Trophoblast cell (in vitro differentiated cells and primary cell): Measurements from ENCODE around the gene DGKA.

Source experiments
- DNase-seq, 2 donors: peaks; one replicate each; pipeline ENCODE4 v3.0.0-alpha.2; 2016
- H2AFZ ChIP-seq: 2 replicates; pipeline ENCODE4 v1.6.1; 2013; ENCODE audit warnings: low read length, moderate library complexity, mild to moderate bottlenecking; ENCODE audit not compliant: insufficient read depth, poor library complexity
- H2AK5ac ChIP-seq: 2 replicates; pipeline ENCODE4 v1.6.1; 2013; ENCODE audit warnings: mild to moderate bottlenecking, low read length
- H2BK120ac ChIP-seq: 2 replicates; pipeline ENCODE4 v1.6.1; 2013; ENCODE audit warnings: low read length, mild to moderate bottlenecking, moderate library complexity; ENCODE audit not compliant: insufficient read depth, poor library complexity
- H2BK12ac ChIP-seq: 2 replicates; pipeline ENCODE4 v1.6.1; 2013; ENCODE audit warnings: mild to moderate bottlenecking, low read length, moderate library complexity
- H2BK5ac ChIP-seq: 2 replicates; pipeline ENCODE4 v1.6.1; 2013; ENCODE audit warnings: low read length, low read depth, moderate library complexity, mild to moderate bottlenecking; ENCODE audit not compliant: poor library complexity
- H3K14ac ChIP-seq: 2 replicates; pipeline ENCODE4 v1.6.1; 2013; ENCODE audit warnings: mild to moderate bottlenecking, low read length
- H3K18ac ChIP-seq: 2 replicates; pipeline ENCODE4 v1.6.1; 2013; ENCODE audit warnings: mild to moderate bottlenecking, low read length
- H3K23ac ChIP-seq: 2 replicates; pipeline ENCODE4 v1.6.1; 2013; ENCODE audit warnings: low read length
- H3K27ac ChIP-seq: 2 replicates; pipeline ENCODE4 v1.5.1; 2013; ENCODE audit warnings: low read depth, mild to moderate bottlenecking, inconsistent platforms, low read length, moderate library complexity
- H3K27me3 ChIP-seq: 2 replicates; pipeline ENCODE4 v1.6.1; 2013; ENCODE audit warnings: inconsistent platforms, mild to moderate bottlenecking, low read length, moderate library complexity; ENCODE audit not compliant: insufficient read depth
- H3K36me3 ChIP-seq, 2 experiments: 1 replicate in 1 of 2; 2 replicates in 1 of 2; pipeline ENCODE4 v1.6.1; 2013; ENCODE audit warnings: low read length in 2 of 2, mild to moderate bottlenecking in 2 of 2, moderate library complexity in 1 of 2; ENCODE audit not compliant: insufficient read depth in 2 of 2, control insufficient read depth in 1 of 2
- H3K4ac ChIP-seq: 2 replicates; pipeline ENCODE4 v1.6.1; 2013; ENCODE audit warnings: low read depth, mild to moderate bottlenecking, low read length, moderate library complexity
- H3K4me1 ChIP-seq, 2 experiments: 1 replicate in 1 of 2; 2 replicates in 1 of 2; pipeline ENCODE4 v1.6.1; 2013; ENCODE audit warnings: low read length in 2 of 2, mild to moderate bottlenecking in 2 of 2, moderate library complexity in 1 of 2; ENCODE audit not compliant: insufficient read depth in 2 of 2, control insufficient read depth in 1 of 2
- H3K4me2 ChIP-seq: 2 replicates; pipeline ENCODE4 v1.6.1; 2013; ENCODE audit warnings: inconsistent platforms, mild to moderate bottlenecking, low read length, moderate library complexity
- H3K4me3 ChIP-seq: 2 replicates; pipeline ENCODE4 v1.5.1; 2013; ENCODE audit warnings: mild to moderate bottlenecking, low read depth, low read length, inconsistent platforms
- H3K79me1 ChIP-seq: one replicate; pipeline ENCODE4 v1.6.1; 2013; ENCODE audit warnings: low read length
- H3K79me2 ChIP-seq: 2 replicates; pipeline ENCODE4 v1.6.1; 2013; ENCODE audit warnings: low read length, mild to moderate bottlenecking; ENCODE audit not compliant: control insufficient read depth, insufficient read depth, poor library complexity
- H3K9ac ChIP-seq: 2 replicates; pipeline ENCODE4 v1.6.1; 2013; ENCODE audit warnings: mild to moderate bottlenecking, low read length
- H3K9me3 ChIP-seq: 2 replicates; pipeline ENCODE4 v1.6.1; 2013; ENCODE audit warnings: low read depth, mild to moderate bottlenecking, control low read depth, inconsistent platforms, low read length; ENCODE audit not compliant: insufficient read depth
- H4K12ac ChIP-seq: 2 replicates; pipeline ENCODE4 v1.6.1; 2013; ENCODE audit warnings: low read depth, mild to moderate bottlenecking, low read length, moderate library complexity
- H4K8ac ChIP-seq: 2 replicates; pipeline ENCODE4 v1.6.1; 2013; ENCODE audit warnings: low read depth, mild to moderate bottlenecking, low read length, moderate library complexity
- H4K91ac ChIP-seq: one replicate; pipeline ENCODE4 v1.6.1; 2013; ENCODE audit warnings: low read depth, mild to moderate bottlenecking, low read length, moderate library complexity
- WGBS: extraction: QIAGEN DNeasy Blood & Tissue Kit; methylation state at CpG from one replicate; pipeline ENCODE4 v1.1.7; 2013; ENCODE audit warnings: missing lambda C conversion rate; ENCODE audit not compliant: insufficient read length, insufficient coverage; ENCODE audit errors: extremely low coverage; 5-methylcytosine and 5-hydroxymethylcytosine counted together

The DGKA gene

GRCh38 chr12:55926738-55927587 lies 4.0 kb upstream of the DGKA start:
- DNase-seq: peak; percentile 85 to 86
- peak overlapping the region; percentile 97 for H3K9ac ChIP-seq

GRCh38 chr12:55927588-55928502 lies 3.1 kb upstream of the DGKA start, which contains the start of gene PYM1:
TSS of gene PYM1 (minus strand) at chr12:55927894. CDS start at chr12:55927761, 133 bp downstream.
- peak within 1 kb of the TSS; percentile 96 for H2BK120ac ChIP-seq
- peak within 1 kb of the TSS; percentile 98 for H3K18ac ChIP-seq
- no CpG with 5 or more reads among the region's 49 CpGs for WGBS
- peak within 1 kb of the TSS; percentile 56 for H2BK12ac ChIP-seq
- peak within 1 kb of the TSS; percentile 27 for H2AFZ ChIP-seq
- peak within 1 kb of the TSS; percentile 95 for H3K4me2 ChIP-seq
- H3K14ac ChIP-seq: peak within 1 kb of the TSS; percentile 98
- H3K79me1 ChIP-seq: peaks cover 23% of the 10 kb centered on the region
- peak within 1 kb of the TSS; percentile 83 for H4K8ac ChIP-seq
- peak within 1 kb of the TSS; percentile 97 for H3K9ac ChIP-seq
- peak within 1 kb of the TSS; percentile 95 for H3K27ac ChIP-seq
- H3K27me3 ChIP-seq: no peaks in the 10 kb centered on the region
- peak within 1 kb of the TSS; percentile 90 for H3K4me3 ChIP-seq
- H4K91ac ChIP-seq: peak within 1 kb of the TSS; percentile 98
- H3K4ac ChIP-seq: peak within 1 kb of the TSS; percentile 97
- H3K9me3 ChIP-seq: no peaks in the 10 kb centered on the region
- H3K36me3 ChIP-seq: peaks cover 2% of the 10 kb centered on the region in 2 experiments
- peak within 1 kb of the TSS; percentile 94 for H4K12ac ChIP-seq
- H2BK5ac ChIP-seq: peak within 1 kb of the TSS; percentile 87
- peaks cover 19% of the 10 kb centered on the region for H3K79me2 ChIP-seq
- H2AK5ac ChIP-seq: peak within 1 kb of the TSS; percentile 91
- H3K4me1 ChIP-seq: peaks cover 17% of the 10 kb centered on the region in 2 experiments
- H3K23ac ChIP-seq: no peak within 1 kb of the TSS
- DNase-seq: peak; percentile 95 to 96

More at GRCh38 chr12:55926738-55927587, 4.0 kb upstream of the DGKA start:
- peak overlapping the region; percentile 97 for H3K4ac ChIP-seq
- peaks cover 8 to 13% of the 10 kb centered on the region in 2 experiments for H3K4me1 ChIP-seq
- peak overlapping the region; percentile 87 for H2BK5ac ChIP-seq
- no peak overlapping the region for H3K23ac ChIP-seq
- peak overlapping the region; percentile 95 for H3K4me2 ChIP-seq
- H2AFZ ChIP-seq: peak overlapping the region; percentile 27
- peak overlapping the region; percentile 98 for H3K18ac ChIP-seq
- H3K27ac ChIP-seq: peak overlapping the region; percentile 95
- peak overlapping the region; percentile 83 for H4K8ac ChIP-seq
- H3K27me3 ChIP-seq: no peaks in the 10 kb centered on the region
- H3K79me2 ChIP-seq: peaks cover 16% of the 10 kb centered on the region
- peak overlapping the region; percentile 96 for H2BK120ac ChIP-seq
- peak overlapping the region; percentile 90 for H3K4me3 ChIP-seq
- peak overlapping the region; percentile 56 for H2BK12ac ChIP-seq
- H3K36me3 ChIP-seq: peaks cover 2 to 7% of the 10 kb centered on the region in 2 experiments
- H3K9me3 ChIP-seq: no peaks in the 10 kb centered on the region
- H3K14ac ChIP-seq: peak overlapping the region; percentile 98
- H4K91ac ChIP-seq: peak overlapping the region; percentile 98
- peaks cover 21% of the 10 kb centered on the region for H3K79me1 ChIP-seq
- H2AK5ac ChIP-seq: peak overlapping the region; percentile 91
- peak overlapping the region; percentile 94 for H4K12ac ChIP-seq
- WGBS: no CpG with 5 or more reads among the region's 42 CpGs

GRCh38 chr12:55929306-55929791 lies 1.6 kb upstream of the DGKA start:
- H3K36me3 ChIP-seq: no peaks in the 10 kb centered on the region
- no CpG with 5 or more reads among the region's 8 CpGs for WGBS
- no peak for DNase-seq

GRCh38 chr12:55931317-55931779 lies 386 bp downstream of the DGKA start:
- peaks cover 14 to 22% of the 10 kb centered on the region in 2 experiments for H3K4me1 ChIP-seq
- no CpG with 5 or more reads among the region's 10 CpGs for WGBS
- no peak for DNase-seq
- peaks cover 14% of the 10 kb centered on the region for H3K79me2 ChIP-seq
- peak overlapping the region; percentile 82 for H3K14ac ChIP-seq
- H3K4me2 ChIP-seq: peak overlapping the region; percentile 95
- no peak overlapping the region for H3K23ac ChIP-seq
- peak overlapping the region; percentile 39 for H2BK5ac ChIP-seq
- H3K4ac ChIP-seq: peak overlapping the region; percentile 56
- H2BK120ac ChIP-seq: peak overlapping the region; percentile 79
- no peaks in the 10 kb centered on the region for H3K36me3 ChIP-seq
- peak overlapping the region; percentile 69 for H2BK12ac ChIP-seq
- H3K18ac ChIP-seq: peak overlapping the region; percentile 60
- peak overlapping the region; percentile 60 for H3K9ac ChIP-seq
- peaks cover 23% of the 10 kb centered on the region for H3K79me1 ChIP-seq
- peak overlapping the region; percentile 63 for H3K4me3 ChIP-seq
- peak overlapping the region; percentile 82 for H4K8ac ChIP-seq
- peak overlapping the region; percentile 82 for H4K12ac ChIP-seq
- H3K27ac ChIP-seq: peak overlapping the region; percentile 24
- peak overlapping the region; percentile 87 for H2AK5ac ChIP-seq
- H3K9me3 ChIP-seq: no peaks in the 10 kb centered on the region
- H3K27me3 ChIP-seq: no peaks in the 10 kb centered on the region
- H4K91ac ChIP-seq: peak overlapping the region; percentile 73
- H2AFZ ChIP-seq: peak overlapping the region; percentile 92

More at GRCh38 chr12:55929306-55929791, 1.6 kb upstream of the DGKA start:
- H3K9ac ChIP-seq: no peak overlapping the region
- H3K18ac ChIP-seq: no peak overlapping the region
- no peak overlapping the region for H3K4ac ChIP-seq
- no peak overlapping the region for H2AK5ac ChIP-seq
- H2BK12ac ChIP-seq: no peak overlapping the region
- H3K4me2 ChIP-seq: no peak overlapping the region
- H4K12ac ChIP-seq: no peak overlapping the region
- peak overlapping the region; percentile 25 for H3K14ac ChIP-seq
- H3K9me3 ChIP-seq: no peaks in the 10 kb centered on the region
- peaks cover 17 to 22% of the 10 kb centered on the region in 2 experiments for H3K4me1 ChIP-seq
- peak overlapping the region; percentile 35 for H2BK5ac ChIP-seq
- no peaks in the 10 kb centered on the region for H3K27me3 ChIP-seq
- H3K23ac ChIP-seq: no peak overlapping the region
- no peak overlapping the region for H3K27ac ChIP-seq
- H3K79me2 ChIP-seq: peaks cover 19% of the 10 kb centered on the region
- peak overlapping the region; percentile 38 for H4K91ac ChIP-seq
- H3K79me1 ChIP-seq: peaks cover 23% of the 10 kb centered on the region
- H4K8ac ChIP-seq: no peak overlapping the region
- no peak overlapping the region for H3K4me3 ChIP-seq
- H2BK120ac ChIP-seq: no peak overlapping the region
- H2AFZ ChIP-seq: no peak overlapping the region
